Stimulated activated effector memory CD8-positive, alpha-beta T cell treated with anti-CD3 and anti-CD28 coated beads, Interleukin-12 subunit alpha, Interleukin-12 subunit beta, amount 100 ng/mL, for 72 hours (primary cell): Measurements from ENCODE around the gene CDH22.

ENCODE experiments used
- ATAC-seq: fragments of 150-1000 bp; cut with Tn5 transposase; 2 replicates; pipeline ENCODE4 v1.10.0; 2021
- DNase-seq, 2 donors: peaks; one replicate each; pipeline ENCODE4 v3.0.0; 2021 to 2022; ENCODE audit warnings: low spot score in 2 of 2
- H3K27ac Mint-ChIP-seq: one replicate; pipeline ENCODE4 v1.8.0; 2022; ENCODE audit warnings: mild to moderate bottlenecking, mixed read lengths
- H3K36me3 Mint-ChIP-seq: one replicate; pipeline ENCODE4 v1.8.0; 2022; ENCODE audit warnings: mild to moderate bottlenecking, mixed read lengths
- H3K4me1 Mint-ChIP-seq: one replicate; pipeline ENCODE4 v1.8.0; 2022; ENCODE audit warnings: mixed read lengths
- H3K4me3 Mint-ChIP-seq: one replicate; pipeline ENCODE4 v1.8.0; 2022; ENCODE audit warnings: mild to moderate bottlenecking, mixed read lengths
- H3K9me3 Mint-ChIP-seq: one replicate; pipeline ENCODE4 v1.8.0; 2022; ENCODE audit warnings: mixed read lengths

CDH22 gene

GRCh38 chr20:46185353-46185752 is 122.9 kb downstream of the CDH22 start:
- Mint-ChIP-seq H3K9me3 (no peaks in the 10 kb centered on the region), H3K4me3 (no peak overlapping the region), H3K4me1 (no peaks in the 10 kb centered on the region), H3K36me3 (no peaks in the 10 kb centered on the region), H3K27ac (no peak overlapping the region)
- ATAC-seq (no peak), DNase-seq (no peak)

- DNase-seq (no peak), ATAC-seq (no peak)
- Mint-ChIP-seq H3K27ac (no peak overlapping the region), H3K4me1 (no peaks in the 10 kb centered on the region), H3K4me3 (no peak overlapping the region), H3K36me3 (no peaks in the 10 kb centered on the region), H3K9me3 (no peaks in the 10 kb centered on the region)
These were observed 124.5 kb downstream of the CDH22 start for GRCh38 chr20:46183768-46184167.

GRCh38 chr20:46182276-46183200 is 125.8 kb downstream of the CDH22 start:
- Mint-ChIP-seq H3K27ac (no peak overlapping the region), H3K9me3 (no peaks in the 10 kb centered on the region), H3K4me3 (no peak overlapping the region), H3K36me3 (no peaks in the 10 kb centered on the region), H3K4me1 (no peaks in the 10 kb centered on the region)
- no peak for DNase-seq
- ATAC-seq: no peak

- no peak overlapping the region for H3K27ac Mint-ChIP-seq
- H3K4me1 Mint-ChIP-seq: no peaks in the 10 kb centered on the region
- no peaks in the 10 kb centered on the region for H3K36me3 Mint-ChIP-seq
- H3K4me3 Mint-ChIP-seq: no peak overlapping the region
- ATAC-seq: no peak
- DNase-seq: no peak
- no peaks in the 10 kb centered on the region for H3K9me3 Mint-ChIP-seq
These were observed 128.4 kb downstream of the CDH22 start for GRCh38 chr20:46179862-46180261.

- DNase-seq (no peak), ATAC-seq (no peak)
- Mint-ChIP-seq H3K27ac (no peak overlapping the region), H3K4me3 (no peak overlapping the region), H3K4me1 (no peaks in the 10 kb centered on the region), H3K36me3 (no peaks in the 10 kb centered on the region), H3K9me3 (no peaks in the 10 kb centered on the region)
These were observed 129.4 kb downstream of the CDH22 start for GRCh38 chr20:46178891-46179290.

GRCh38 chr20:46177768-46178167 is 130.5 kb downstream of the CDH22 start:
- Mint-ChIP-seq H3K4me3 (no peak overlapping the region), H3K9me3 (no peaks in the 10 kb centered on the region), H3K4me1 (no peaks in the 10 kb centered on the region)

GRCh38 chr20:46176739-46177378 is 131.4 kb downstream of the CDH22 start:
- no peaks in the 10 kb centered on the region for H3K36me3 Mint-ChIP-seq
- no peak overlapping the region for H3K4me3 Mint-ChIP-seq
- no peak for DNase-seq
- H3K27ac Mint-ChIP-seq: no peak overlapping the region
- ATAC-seq: no peak
- H3K4me1 Mint-ChIP-seq: peaks cover 2% of the 10 kb centered on the region
- H3K9me3 Mint-ChIP-seq: no peaks in the 10 kb centered on the region

More at GRCh38 chr20:46177768-46178167, 130.5 kb downstream of the CDH22 start:
- no peak for DNase-seq
- ATAC-seq: no peak
- H3K27ac Mint-ChIP-seq: no peak overlapping the region
- no peaks in the 10 kb centered on the region for H3K36me3 Mint-ChIP-seq

GRCh38 chr20:46175127-46175494 is 133.2 kb downstream of the CDH22 start:
- H3K4me1 Mint-ChIP-seq: peaks cover 10% of the 10 kb centered on the region
- no peak for DNase-seq
- no peak overlapping the region for H3K27ac Mint-ChIP-seq
- no peak overlapping the region for H3K4me3 Mint-ChIP-seq
- H3K36me3 Mint-ChIP-seq: no peaks in the 10 kb centered on the region
- no peaks in the 10 kb centered on the region for H3K9me3 Mint-ChIP-seq
- no peak for ATAC-seq

GRCh38 chr20:46174469-46175126 is 133.7 kb downstream of the CDH22 start:
- H3K4me3 Mint-ChIP-seq: no peak overlapping the region
- H3K36me3 Mint-ChIP-seq: no peaks in the 10 kb centered on the region
- ATAC-seq (peak; percentile 84), DNase-seq (peak; percentile 61 to 82)
- no peaks in the 10 kb centered on the region for H3K9me3 Mint-ChIP-seq
- H3K4me1 Mint-ChIP-seq: peaks cover 10% of the 10 kb centered on the region
- no peak overlapping the region for H3K27ac Mint-ChIP-seq

GRCh38 chr20:46173652-46174468 is 134.4 kb downstream of the CDH22 start:
- Mint-ChIP-seq H3K9me3 (no peaks in the 10 kb centered on the region), H3K4me1 (peaks cover 10% of the 10 kb centered on the region), H3K27ac (no peak overlapping the region), H3K4me3 (no peak overlapping the region), H3K36me3 (no peaks in the 10 kb centered on the region)
- ATAC-seq: no peak
- no peak for DNase-seq

GRCh38 chr20:46172961-46173536 is 135.2 kb downstream of the CDH22 start:
- peaks cover 10% of the 10 kb centered on the region for H3K4me1 Mint-ChIP-seq
- no peaks in the 10 kb centered on the region for H3K36me3 Mint-ChIP-seq
- no peaks in the 10 kb centered on the region for H3K9me3 Mint-ChIP-seq
- no peak for ATAC-seq
- no peak for DNase-seq
- no peak overlapping the region for H3K27ac Mint-ChIP-seq
- no peak overlapping the region for H3K4me3 Mint-ChIP-seq

- Mint-ChIP-seq H3K9me3 (no peaks in the 10 kb centered on the region), H3K27ac (no peak overlapping the region), H3K4me3 (no peak overlapping the region), H3K36me3 (no peaks in the 10 kb centered on the region), H3K4me1 (peaks cover 10% of the 10 kb centered on the region)
- ATAC-seq (no peak), DNase-seq (no peak)
These were observed 135.8 kb downstream of the CDH22 start for GRCh38 chr20:46172455-46172854.

GRCh38 chr20:46171909-46172308 is 136.4 kb downstream of the CDH22 start:
- DNase-seq (no peak), ATAC-seq (no peak)
- Mint-ChIP-seq H3K4me1 (peaks cover 10% of the 10 kb centered on the region), H3K27ac (no peak overlapping the region), H3K4me3 (no peak overlapping the region), H3K36me3 (no peaks in the 10 kb centered on the region), H3K9me3 (no peaks in the 10 kb centered on the region)

GRCh38 chr20:46171476-46171875 is 136.8 kb downstream of the CDH22 start:
- Mint-ChIP-seq H3K4me1 (peaks cover 10% of the 10 kb centered on the region), H3K36me3 (no peaks in the 10 kb centered on the region), H3K27ac (no peak overlapping the region), H3K4me3 (no peak overlapping the region), H3K9me3 (no peaks in the 10 kb centered on the region)
- no peak for DNase-seq
- ATAC-seq: no peak
